Activated CD4-positive, alpha-beta T cell treated with anti-CD3 and anti-CD28 coated beads for 36 hours (primary cell): ENCODE results near the gene DLGAP4. TPM values are rescaled to one million over a fixed set of nuclear protein-coding genes. Genes with fewer than 3 reads are reported as not detected.
A peak's percentile ranks its signal among the peaks of the same experiment; 100 is the strongest.
"Not testable (repeated sequence)": the region's sequence is repeated elsewhere in the genome, so short reads cannot be mapped to it uniquely, and the experiment has no call there.

Source experiments
- ATAC-seq: fragments of 200-7000 bp; cut with Tn5 transposase; one replicate; pipeline ENCODE4 v1.10.0; 2021; ENCODE audit warnings: mild to moderate bottlenecking, moderate library complexity
- CTCF ChIA-PET: fragments of 350-600 bp; sonication (Branson Sonifier 250); formaldehyde crosslinking; loops from one replicate; lab custom pipeline; 2021; ENCODE audit warnings: antibody characterized with exemption; lab: Charles Lee
- POLR2A ChIA-PET: fragments of 350-600 bp; sonication (Branson Sonifier 250); formaldehyde crosslinking; loops from one replicate; lab custom pipeline; 2021; ENCODE audit warnings: antibody characterized with exemption, inconsistent platforms; lab: Charles Lee
- DNase-seq: peaks from one replicate; pipeline ENCODE4 v3.0.0-alpha.2; 2020
- H3K27ac Mint-ChIP-seq: one replicate; pipeline ENCODE4 v1.8.0; 2021; ENCODE audit warnings: mixed read lengths
- H3K27me3 Mint-ChIP-seq: one replicate; pipeline ENCODE4 v1.8.0; 2021; ENCODE audit warnings: mixed read lengths
- H3K36me3 Mint-ChIP-seq: one replicate; pipeline ENCODE4 v1.8.0; 2021; ENCODE audit warnings: low read depth, mixed read lengths
- H3K4me1 Mint-ChIP-seq: one replicate; pipeline ENCODE4 v1.8.0; 2021; ENCODE audit warnings: mixed read lengths
- H3K4me3 Mint-ChIP-seq: one replicate; pipeline ENCODE4 v1.8.0; 2021; ENCODE audit warnings: mild to moderate bottlenecking, moderate library complexity, mixed read lengths
- H3K9me3 Mint-ChIP-seq: one replicate; pipeline ENCODE4 v1.8.0; 2021; ENCODE audit warnings: low read depth, mixed read lengths
- intact Hi-C, 2 experiments: fragments of 100-400 bp; cut with DNase I in 1 of 2; cut with micrococcal nuclease in 1 of 2; formaldehyde crosslinking; loops; one replicate each; pipeline versions ENCODE4 v1.14.2 to v1.15.1; 2022 to 2024; cut with DNase I, micrococcal nuclease
- total RNA-seq, 2 experiments: library from RNA; stranded (reverse); gene quantifications; one replicate each; pipeline ENCODE4 v1.2.3, GENCODE V29; 2021

Gene DLGAP4
- total RNA-seq, 2 experiments from 2014 or later = 19.0 to 21.8 TPM

DNA sequence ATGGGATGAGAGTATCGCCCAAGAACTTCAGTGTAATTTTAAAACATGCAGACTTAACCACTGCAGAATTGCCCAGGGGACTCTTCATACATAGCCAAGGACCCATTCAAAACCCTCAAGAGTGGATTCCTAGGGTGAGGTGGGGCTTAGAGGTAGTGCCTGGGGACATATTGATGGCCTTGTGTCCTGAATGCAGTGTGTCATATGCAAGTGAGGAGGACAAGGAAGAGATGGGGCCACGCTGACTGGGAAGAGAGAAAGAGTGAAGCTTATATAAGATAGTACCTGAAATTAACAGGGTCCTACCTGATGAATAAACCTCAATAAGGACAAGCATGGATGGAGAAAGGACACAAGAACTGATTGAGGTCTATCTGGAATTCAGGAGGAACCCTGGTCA, 249.1 kb downstream of the DLGAP4 start:
- POLR2A ChIA-PET = no interaction called here
- Mint-ChIP-seq H3K36me3 (no peaks in the 10 kb centered on the region), H3K9me3 (no peaks in the 10 kb centered on the region), H3K4me3 (no peak overlapping the region), H3K27me3 (no peaks in the 10 kb centered on the region), H3K27ac (no peak overlapping the region), H3K4me1 (peaks cover 9% of the 10 kb centered on the region)
- no peak for ATAC-seq
- intact Hi-C loops = loop anchor here in 1 of 2 experiments (5.0 to 10.0 kb wide), 2 partner anchors 192 to 330 kb away; partner anchors contain the start of gene NDRG3
- CTCF ChIA-PET = no interaction called here
- no peak for DNase-seq

- H3K27me3 Mint-ChIP-seq = no peaks in the 10 kb centered on the region
- H3K4me1 Mint-ChIP-seq = no peaks in the 10 kb centered on the region
- POLR2A ChIA-PET = no interaction called here
- no peak overlapping the region for H3K4me3 Mint-ChIP-seq
- ATAC-seq = no peak
- CTCF ChIA-PET = no interaction called here
- intact Hi-C loops = no loop called here
- peaks cover 2% of the 10 kb centered on the region for H3K36me3 Mint-ChIP-seq
- H3K9me3 Mint-ChIP-seq = peaks cover 4% of the 10 kb centered on the region
- no peak for DNase-seq
- no peak overlapping the region for H3K27ac Mint-ChIP-seq
Observed at GRCh38 chr20:36562724-36563123, 256.6 kb downstream of the DLGAP4 start.

DNA sequence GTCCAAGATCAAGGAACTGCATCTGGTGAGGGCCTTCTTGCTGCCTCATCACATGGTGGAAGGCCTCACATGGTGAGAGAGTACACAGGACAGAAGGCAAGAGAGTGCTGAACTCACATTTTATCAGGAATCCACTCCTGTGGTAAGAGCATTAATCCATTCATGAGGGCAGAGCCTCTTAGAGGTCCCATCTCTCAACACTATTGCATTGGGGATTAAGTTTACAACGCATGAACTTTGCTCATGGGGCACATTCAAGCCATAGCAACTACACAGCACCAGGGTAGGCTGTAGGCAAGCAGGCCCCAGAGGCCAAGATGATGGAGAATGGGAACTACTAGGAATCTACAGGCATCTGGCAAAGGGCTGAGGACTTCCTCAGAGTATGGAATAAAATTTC, 257.2 kb downstream of the DLGAP4 start:
- ChIA-PET POLR2A (no interaction called here), CTCF (no interaction called here)
- intact Hi-C loops = no loop called here
- Mint-ChIP-seq H3K27ac (no peak overlapping the region), H3K9me3 (peaks cover 4% of the 10 kb centered on the region), H3K4me1 (no peaks in the 10 kb centered on the region), H3K4me3 (no peak overlapping the region), H3K36me3 (peaks cover 2% of the 10 kb centered on the region), H3K27me3 (no peaks in the 10 kb centered on the region)
- ATAC-seq (no peak), DNase-seq (no peak)

DNA sequence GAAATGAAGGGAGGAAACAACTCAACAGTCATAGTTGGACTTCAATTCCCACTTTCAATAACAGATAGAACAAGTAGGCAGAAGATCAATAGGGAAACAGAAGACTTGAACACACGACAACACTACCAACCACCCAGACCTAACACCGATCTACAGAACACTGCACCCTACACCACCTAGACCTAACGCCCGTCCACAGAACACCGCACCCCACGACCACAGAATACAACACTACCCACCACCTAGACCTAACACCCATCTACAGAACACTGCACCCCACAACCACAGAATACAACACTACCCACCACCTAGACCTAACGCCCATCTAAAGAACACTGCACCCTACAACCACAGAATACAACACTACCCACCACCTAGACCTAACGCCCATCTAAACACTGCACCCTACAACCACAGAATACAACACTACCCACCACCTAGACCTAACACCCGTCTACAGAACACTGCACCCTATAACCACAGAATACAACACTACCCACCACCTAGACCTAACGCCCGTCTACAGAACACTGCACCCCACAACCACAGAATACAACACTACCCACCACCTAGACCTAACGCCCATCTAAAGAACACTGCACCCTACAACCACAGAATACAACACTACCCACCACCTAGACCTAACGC, 258.1 kb downstream of the DLGAP4 start:
- H3K9me3 Mint-ChIP-seq, CTCF ChIA-PET, ATAC-seq, H3K4me3 Mint-ChIP-seq, DNase-seq, H3K4me1 Mint-ChIP-seq, intact Hi-C loops, H3K27ac Mint-ChIP-seq, H3K36me3 Mint-ChIP-seq, H3K27me3 Mint-ChIP-seq, POLR2A ChIA-PET: not testable (repeated sequence)

GRCh38 chr20:36564726-36565121, 258.6 kb downstream of the DLGAP4 start:
- H3K4me3 Mint-ChIP-seq, H3K4me1 Mint-ChIP-seq, DNase-seq, intact Hi-C loops, H3K36me3 Mint-ChIP-seq, H3K27ac Mint-ChIP-seq, H3K27me3 Mint-ChIP-seq, H3K9me3 Mint-ChIP-seq, ATAC-seq, POLR2A ChIA-PET: not testable (repeated sequence)
- CTCF ChIA-PET = interaction anchor here (1.0 kb wide), 1 partner anchor 244 kb away, joined by 4 read pairs; no protein-coding TSS in a partner anchor

- H3K4me1 Mint-ChIP-seq = no peaks in the 10 kb centered on the region
- no peaks in the 10 kb centered on the region for H3K27me3 Mint-ChIP-seq
- ATAC-seq (no peak), DNase-seq (no peak)
- peaks cover 2% of the 10 kb centered on the region for H3K36me3 Mint-ChIP-seq
- peaks cover 4% of the 10 kb centered on the region for H3K9me3 Mint-ChIP-seq
- no peak overlapping the region for H3K4me3 Mint-ChIP-seq
- intact Hi-C loops = no loop called here
- POLR2A ChIA-PET = no interaction called here
- CTCF ChIA-PET = interaction anchor here (1.0 kb wide), 2 partner anchors 40 to 243 kb away, joined by 3 to 4 read pairs; partner anchors contain the start of gene RAB5IF
- H3K27ac Mint-ChIP-seq = no peak overlapping the region
Observed at GRCh38 chr20:36565520-36565919, 259.4 kb downstream of the DLGAP4 start.

DNA sequence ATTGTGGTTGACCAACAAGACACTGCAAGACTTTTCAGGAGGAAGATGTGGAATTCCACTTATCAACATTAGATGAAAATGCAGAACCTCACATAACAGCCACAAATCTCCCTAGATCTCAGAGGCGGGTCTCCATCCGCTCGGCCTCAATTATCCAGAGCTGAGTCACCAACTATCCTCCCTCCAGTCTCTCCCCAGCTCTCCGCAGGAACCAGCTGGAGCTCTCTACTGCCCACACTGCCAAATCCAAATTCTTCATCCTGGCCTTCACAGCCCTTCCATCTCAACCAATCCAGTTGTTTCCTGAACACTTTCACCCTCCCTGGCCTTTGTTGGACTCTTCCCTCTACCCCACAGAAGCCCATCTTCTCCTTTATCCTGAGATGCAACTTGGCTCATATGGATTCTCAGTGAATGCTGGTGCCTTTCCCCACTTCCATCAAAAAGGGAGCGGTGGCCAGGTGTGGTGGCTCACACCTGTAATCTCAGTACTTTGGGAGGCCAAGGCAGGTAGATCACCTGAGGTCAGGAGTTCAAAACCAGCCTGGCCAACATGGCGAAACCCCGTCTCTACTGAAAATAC, 263.8 kb downstream of the DLGAP4 start:
- peaks cover 2% of the 10 kb centered on the region for H3K9me3 Mint-ChIP-seq
- H3K27ac Mint-ChIP-seq = no peak overlapping the region
- ATAC-seq (no peak), DNase-seq (no peak)
- H3K4me1 Mint-ChIP-seq = peaks cover 18% of the 10 kb centered on the region
- peaks cover 4% of the 10 kb centered on the region for H3K36me3 Mint-ChIP-seq
- no peak overlapping the region for H3K4me3 Mint-ChIP-seq
- no peaks in the 10 kb centered on the region for H3K27me3 Mint-ChIP-seq
- CTCF ChIA-PET = interaction anchor here (1.8 to 4.5 kb wide), 2 partner anchors 13 to 35 kb away, joined by 4 to 34 read pairs; partner anchors contain the start of gene RAB5IF
- intact Hi-C loops = loop anchor here (10.0 kb wide), 2 partner anchors 105 to 1115 kb away; partner anchors contain the start of gene CEP250 (in 1 of the 2)
- POLR2A ChIA-PET = no interaction called here

DNA sequence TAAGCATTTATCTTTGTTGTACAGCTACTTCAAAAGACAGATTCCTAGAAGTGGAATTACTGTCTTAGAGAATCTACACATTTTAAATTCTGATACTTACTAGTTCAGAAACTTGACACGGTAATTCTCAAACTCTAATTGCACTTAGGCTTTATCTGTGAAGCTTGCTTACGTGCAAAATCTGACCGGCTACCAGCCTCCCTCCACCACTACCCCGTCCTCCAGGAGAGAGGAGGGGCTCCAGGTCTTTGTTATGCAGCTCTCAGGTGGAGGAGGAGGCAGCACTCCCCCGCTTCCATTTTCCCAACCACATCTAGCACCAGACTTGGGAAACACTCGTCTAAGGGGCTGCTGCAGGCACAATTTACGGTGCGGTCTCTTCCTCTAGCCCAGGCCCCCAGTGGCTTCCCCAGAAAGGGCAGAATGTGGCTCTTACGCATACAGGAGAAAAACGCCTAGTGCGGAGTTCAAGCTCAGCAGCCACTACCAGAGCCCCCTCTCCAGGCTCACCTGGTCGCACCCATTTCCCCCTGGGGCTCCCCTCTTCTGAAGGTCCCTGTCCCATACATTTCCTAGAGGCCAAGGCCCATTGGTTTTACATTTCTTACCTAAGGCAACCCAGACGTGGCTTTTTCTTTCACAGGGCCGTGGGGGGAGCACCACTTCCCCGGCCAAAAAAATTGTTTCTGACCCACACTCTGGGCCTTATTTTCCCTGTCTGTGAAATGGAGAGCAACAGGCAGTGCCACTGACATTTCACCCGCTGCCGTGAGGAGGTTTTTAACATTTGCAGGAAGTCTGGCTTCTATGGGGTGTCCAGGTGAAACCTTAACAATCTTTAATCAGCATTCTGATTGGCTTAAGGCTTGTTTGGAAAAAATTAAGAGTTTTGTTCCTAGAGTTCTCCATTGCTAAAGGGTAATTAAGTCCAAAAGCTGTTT, 265.7 kb downstream of the DLGAP4 start:
- peak; percentile 20 for DNase-seq
- Mint-ChIP-seq H3K4me3 (peak overlapping the region; percentile 82), H3K4me1 (peaks cover 35% of the 10 kb centered on the region), H3K9me3 (no peaks in the 10 kb centered on the region), H3K27ac (peak overlapping the region; percentile 93), H3K36me3 (peaks cover 20% of the 10 kb centered on the region), H3K27me3 (no peaks in the 10 kb centered on the region)
- intact Hi-C loops = loop anchor here (1.0 to 10.0 kb wide), 9 partner anchors 15 to 1117 kb away; partner anchors contain the start of genes CEP250 (in 1 of the 2), NDRG3 (in 1 of the 2) and PHF20 (in 1 of the 2)
- ChIA-PET CTCF (interaction anchor here (1.2 to 4.5 kb wide), 8 partner anchors 15 to 237 kb away, joined by 3 to 34 read pairs (median 4); partner anchors contain the start of gene RAB5IF), POLR2A (interaction anchor here (0.7 to 3.5 kb wide), 4 partner anchors 24 to 98 kb away, joined by 3 to 14 read pairs (median 5); partner anchors contain the start of gene RAB5IF)
- no peak for ATAC-seq

DNA sequence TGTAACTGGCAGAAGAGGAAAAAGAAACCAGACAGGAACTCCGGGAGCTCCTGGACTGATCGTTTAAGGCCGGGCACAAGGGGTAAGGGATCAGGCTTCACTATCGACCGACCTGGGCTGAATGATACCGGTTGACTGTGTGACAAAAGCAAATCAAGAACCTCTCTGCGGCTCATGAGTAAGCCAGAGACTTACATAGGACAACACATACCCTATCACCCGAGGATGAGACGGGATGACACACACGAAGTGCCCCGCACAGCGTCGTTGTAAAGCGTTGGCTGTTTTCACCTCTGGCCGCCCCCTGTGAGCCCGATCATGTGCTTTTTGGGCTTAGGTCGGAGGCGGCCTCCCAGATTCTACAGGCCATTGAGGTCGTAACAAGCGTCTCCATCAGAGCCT, 266.6 kb downstream of the DLGAP4 start:
- H3K9me3 Mint-ChIP-seq = no peaks in the 10 kb centered on the region
- CTCF ChIA-PET = interaction anchor here (1.2 to 4.5 kb wide), 4 partner anchors 22 to 236 kb away, joined by 3 to 34 read pairs (median 6); partner anchors contain the start of gene RAB5IF

DNA sequence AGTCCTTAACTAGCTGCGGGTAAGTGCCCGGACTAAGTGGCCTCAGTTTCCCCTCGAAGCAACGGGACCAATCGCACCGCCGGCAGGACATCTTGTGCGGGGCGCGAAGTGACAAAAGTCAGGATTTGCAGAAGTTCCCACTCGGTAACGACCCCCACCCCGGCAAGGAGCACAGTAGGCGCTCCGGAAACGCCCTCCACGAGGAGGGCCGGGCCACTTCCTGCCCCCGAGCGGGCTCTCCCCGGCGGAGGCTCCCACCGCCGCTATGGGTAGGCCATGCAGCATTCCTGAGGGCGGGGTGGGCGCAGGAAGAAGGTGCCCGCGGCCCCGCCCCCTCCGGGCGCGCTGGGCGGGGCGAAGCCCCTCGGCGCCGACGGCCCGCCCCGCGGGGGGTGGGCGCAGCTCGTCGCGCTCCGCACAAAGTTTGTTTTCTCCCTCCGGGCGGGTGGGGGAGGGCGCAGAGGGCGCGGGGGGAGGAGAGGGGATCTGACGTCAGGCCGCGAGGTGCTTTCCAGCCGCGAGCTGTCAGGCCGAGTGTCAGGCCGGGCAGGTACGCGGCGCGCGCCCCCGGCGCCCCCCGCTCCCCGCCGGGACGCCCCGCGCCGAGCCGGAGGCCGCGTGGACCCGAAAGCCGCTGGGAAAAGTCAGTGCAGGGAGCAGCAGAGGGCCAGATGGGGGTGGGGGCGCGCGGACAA, 267.1 kb downstream of the DLGAP4 start, which contains the start of gene TGIF2:
TGIF2 (plus strand) TSS at position 495 of the 695 bp plus-strand sequence. CDS start 5,178 bp downstream, outside the sequence.
- H3K36me3 Mint-ChIP-seq = peaks cover 23% of the 10 kb centered on the region
- H3K9me3 Mint-ChIP-seq = no peaks in the 10 kb centered on the region
- H3K27ac Mint-ChIP-seq = peak within 1 kb of the TSS; percentile 93
- peaks cover 35% of the 10 kb centered on the region for H3K4me1 Mint-ChIP-seq
- DNase-seq (peak; percentile 95), ATAC-seq (peak; percentile 75)
- intact Hi-C loops = loop anchor here (1.0 to 10.0 kb wide), 18 partner anchors 16 to 1118 kb away; partner anchors contain the start of genes RAB5IF (in 2 of the 2), CEP250 (in 1 of the 2), DSN1 (in 1 of the 2) and NDRG3 (in 1 of the 2)
- no peaks in the 10 kb centered on the region for H3K27me3 Mint-ChIP-seq
- POLR2A ChIA-PET = interaction anchor here (0.6 to 3.5 kb wide), 4 partner anchors 22 to 71 kb away, joined by 3 to 14 read pairs (median 6); partner anchors contain the start of gene RAB5IF
- H3K4me3 Mint-ChIP-seq = peak within 1 kb of the TSS; percentile 88
- CTCF ChIA-PET = interaction anchor here (1.2 to 4.5 kb wide), 3 partner anchors 22 to 181 kb away, joined by 3 to 34 read pairs (median 10); partner anchors contain the start of gene RAB5IF

More for the DNA sequence above, 266.6 kb downstream of the DLGAP4 start:
- H3K4me1 Mint-ChIP-seq = peaks cover 35% of the 10 kb centered on the region
- no peaks in the 10 kb centered on the region for H3K27me3 Mint-ChIP-seq
- peak; percentile 88 for DNase-seq
- POLR2A ChIA-PET = interaction anchor here (0.7 to 3.5 kb wide), 4 partner anchors 23 to 99 kb away, joined by 3 to 14 read pairs (median 5); partner anchors contain the start of gene RAB5IF
- peaks cover 21% of the 10 kb centered on the region for H3K36me3 Mint-ChIP-seq
- peak overlapping the region; percentile 93 for H3K27ac Mint-ChIP-seq
- ATAC-seq = peak; percentile 87
- H3K4me3 Mint-ChIP-seq = peak overlapping the region; percentile 82
- intact Hi-C loops = loop anchor here (1.0 to 10.0 kb wide), 19 partner anchors 16 to 1118 kb away; partner anchors contain the start of genes RAB5IF (in 2 of the 2), CEP250 (in 1 of the 2), DSN1 (in 1 of the 2) and NDRG3 (in 1 of the 2)
